Right renal pelvis (tissue), 4 donors: ENCODE results near the gene RPS6KA5. TPM values are rescaled to one million over a fixed set of nuclear protein-coding genes. Genes with fewer than 3 reads are reported as not detected.

Experiments
- polyA plus RNA-seq, 4 donors: library from polyadenylated mRNA; unstranded; fragments of 120-200 nt; gene quantifications; one replicate each; pipeline ENCODE4 v1.2.1, GENCODE V29; 2013; ENCODE audit not compliant: insufficient read length in 4 of 4

The RPS6KA5 gene
- polyA plus RNA-seq, 4 donors: 6.8 to 8.8 (median 7.8) TPM

Other genes starting within 250 kb of the RPS6KA5 start
- 10 to 100 TPM; 45.5 to 56.3 (median 47.5) TPM for gene TTC7B, start 244.2 kb downstream of the RPS6KA5 start, polyA plus RNA-seq
- gene DGLUCY, start 53.4 kb upstream of the RPS6KA5 start, polyA plus RNA-seq: 10 to 100 TPM; 66.2 to 77.6 (median 75.6) TPM
- 1 to 10 TPM; 1.7 to 2.1 (median 1.8) TPM for gene GPR68, start 184.1 kb upstream of the RPS6KA5 start, polyA plus RNA-seq